ENCODE data around the gene REXO5.

- TF ChIP-seq CTCF (IDR thresholded peaks at IDR 0.05; ENCODE audit: low read length) = no peak
- TF ChIP-seq EZH2 (IDR thresholded peaks at IDR 0.05; ENCODE audit: borderline replicate concordance, low read length) = no peak
Observed at GRCh38 chr16:20884240-20884556, 77.9 kb downstream of the REXO5 start.
